ENCODE data around the gene ETHE1. TPM values are rescaled to one million over a fixed set of nuclear protein-coding genes. Genes with fewer than 3 reads are reported as not detected.

The ETHE1 gene
- total RNA-seq, 2 experiments from 2014 or later, result 90.7 to 91.1 TPM

DNA sequence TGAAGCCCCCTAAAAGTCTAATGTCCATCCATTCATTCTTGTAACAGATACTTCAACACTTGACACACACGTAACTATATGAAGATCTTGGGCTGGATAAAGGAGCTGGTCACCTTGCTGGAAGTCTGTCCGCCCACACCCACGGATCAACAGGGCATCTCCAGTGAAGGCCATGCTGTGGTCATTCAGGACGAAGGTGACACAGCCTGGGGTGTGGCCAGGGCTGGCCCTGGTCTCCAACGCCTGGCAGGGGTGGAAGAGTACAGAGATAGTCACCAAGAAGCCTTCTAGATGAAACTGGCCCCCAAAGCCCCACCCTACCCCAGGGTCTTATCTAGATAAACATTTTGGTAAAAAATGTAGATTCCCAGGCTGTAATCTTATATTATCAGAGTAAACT, 15.7 kb downstream of the ETHE1 start:
- Mint-ChIP-seq H3K27ac (no peak overlapping the region), H3K4me1 (peaks cover 5% of the 10 kb centered on the region), H3K27me3 (no peaks in the 10 kb centered on the region), H3K4me3 (no peak overlapping the region), H3K9me3 (no peaks in the 10 kb centered on the region), H3K36me3 (ENCODE audit: low read depth) (peaks cover 57% of the 10 kb centered on the region)
- ChIA-PET CTCF (interaction anchor here (1.6 to 4.2 kb wide), 2 partner anchors 8 to 79 kb away, joined by 4 to 21 read pairs; no protein-coding TSS in a partner anchor), POLR2A (no interaction called here)
- no peak for DNase-seq

DNA sequence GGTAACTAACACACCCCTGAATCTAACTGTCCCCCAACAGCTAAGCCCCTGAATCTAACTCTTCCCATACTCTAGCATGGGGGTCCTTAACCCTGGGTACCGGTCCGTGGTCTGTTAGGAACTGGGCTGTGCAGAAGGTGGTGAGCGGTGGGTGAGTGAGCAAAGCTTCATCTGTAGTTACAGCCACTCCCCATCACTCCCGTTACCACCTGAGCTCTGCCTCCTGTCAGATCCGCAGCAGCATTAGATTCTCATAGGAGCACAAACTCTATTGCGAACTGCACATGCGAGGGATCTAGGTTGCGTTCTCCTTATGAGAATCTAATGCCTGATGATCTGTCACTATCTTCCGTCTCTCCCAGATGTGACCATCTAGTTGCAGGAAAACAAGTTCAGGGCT, 16.3 kb downstream of the ETHE1 start:
- ChIA-PET CTCF (interaction anchor here (0.7 to 4.2 kb wide), 3 partner anchors 9 to 316 kb away, joined by 4 to 21 read pairs (median 4); no protein-coding TSS in a partner anchor), POLR2A (no interaction called here)
- Mint-ChIP-seq H3K27me3 (no peaks in the 10 kb centered on the region), H3K4me3 (no peak overlapping the region), H3K4me1 (peaks cover 6% of the 10 kb centered on the region), H3K9me3 (no peaks in the 10 kb centered on the region), H3K36me3 (ENCODE audit: low read depth) (peaks cover 59% of the 10 kb centered on the region), H3K27ac (no peak overlapping the region)
- DNase-seq, result no peak

DNA sequence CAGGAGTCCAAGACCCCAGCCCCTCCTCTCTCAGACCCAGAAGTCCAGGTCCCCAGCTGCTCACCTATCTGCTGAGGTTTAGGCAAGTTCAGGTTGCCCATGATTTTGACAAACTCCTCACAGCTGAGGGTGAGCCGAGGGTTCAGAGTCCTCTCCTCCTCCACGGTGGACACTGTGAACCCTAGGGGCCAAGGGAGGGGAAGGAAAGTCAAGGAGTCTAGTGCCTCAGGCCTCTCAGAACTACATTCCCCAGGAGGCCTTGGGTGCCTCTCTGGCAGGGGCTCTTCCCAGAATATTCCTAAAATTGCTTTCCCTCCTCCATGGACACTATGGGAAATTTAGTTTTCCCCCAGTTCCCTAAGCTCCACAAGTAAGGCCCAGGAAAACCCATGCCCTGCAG, 19.1 kb downstream of the ETHE1 start:
- ChIA-PET CTCF (interaction anchor here (0.7 to 4.2 kb wide), 3 partner anchors 12 to 79 kb away, joined by 3 to 21 read pairs (median 4); no protein-coding TSS in a partner anchor), POLR2A (no interaction called here)
- Mint-ChIP-seq H3K4me3 (no peak overlapping the region), H3K4me1 (peaks cover 25% of the 10 kb centered on the region), H3K36me3 (ENCODE audit: low read depth) (peaks cover 50% of the 10 kb centered on the region), H3K9me3 (no peaks in the 10 kb centered on the region), H3K27me3 (no peaks in the 10 kb centered on the region), H3K27ac (no peak overlapping the region)
- DNase-seq, result no peak

DNA sequence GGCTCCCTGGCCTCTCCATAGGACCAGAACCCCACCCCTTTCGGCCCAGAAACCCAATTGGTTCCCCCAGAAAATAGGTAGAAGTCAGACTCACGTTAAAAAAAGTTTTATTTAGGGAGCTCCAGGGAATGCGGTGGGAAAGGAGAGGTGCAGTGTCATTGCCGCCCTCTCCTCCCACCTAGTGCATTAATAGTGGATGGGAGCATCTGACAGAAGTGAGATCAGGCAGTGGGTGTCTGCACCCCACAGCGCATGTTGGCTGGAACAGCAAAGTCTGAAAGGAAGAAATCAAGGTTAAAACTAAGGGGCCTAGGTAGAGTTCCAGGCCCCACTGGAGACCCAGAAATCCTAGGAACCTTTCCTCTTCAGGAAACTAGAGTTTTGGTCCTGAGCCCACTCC, 20.4 kb downstream of the ETHE1 start:
- Mint-ChIP-seq H3K36me3 (ENCODE audit: low read depth) (peaks cover 38% of the 10 kb centered on the region), H3K27me3 (no peaks in the 10 kb centered on the region), H3K4me3 (no peak overlapping the region), H3K4me1 (peaks cover 31% of the 10 kb centered on the region), H3K27ac (no peak overlapping the region), H3K9me3 (no peaks in the 10 kb centered on the region)
- DNase-seq, result no peak
- CTCF ChIA-PET, result interaction anchor here (1.1 kb wide), 1 partner anchor 60 kb away, joined by 3 read pairs; no protein-coding TSS in a partner anchor
- POLR2A ChIA-PET, result interaction anchor here (0.9 kb wide), 1 partner anchor 19 kb away, joined by 3 read pairs; no protein-coding TSS in a partner anchor

DNA sequence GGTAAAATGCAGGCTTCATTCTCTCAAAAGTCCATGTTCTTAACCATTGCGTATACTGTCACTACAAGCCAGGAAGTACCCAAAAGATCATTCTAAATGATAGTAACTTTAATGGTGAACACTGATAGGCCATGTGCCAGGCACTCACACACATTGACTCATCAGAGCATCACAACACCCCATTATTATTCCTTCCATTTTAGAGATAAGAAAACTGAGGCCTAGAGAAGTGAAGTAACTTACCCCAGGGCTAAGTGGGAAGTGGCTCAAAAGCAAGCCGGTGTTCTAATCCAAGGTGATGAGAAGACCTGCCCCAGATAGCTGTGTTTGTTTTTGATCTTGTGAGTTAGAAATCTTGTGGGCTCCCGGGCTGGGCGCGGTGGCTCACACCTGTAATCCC, 21.1 kb downstream of the ETHE1 start:
- H3K36me3 Mint-ChIP-seq (ENCODE audit: low read depth), result peaks cover 33% of the 10 kb centered on the region
- no peak for DNase-seq
- no peaks in the 10 kb centered on the region for H3K27me3 Mint-ChIP-seq
- ChIA-PET CTCF (interaction anchor here (1.1 to 5.0 kb wide), 2 partner anchors 13 to 59 kb away, joined by 3 to 41 read pairs; no protein-coding TSS in a partner anchor), POLR2A (interaction anchor here (0.9 to 3.1 kb wide), 3 partner anchors 20 to 67 kb away, joined by 3 to 37 read pairs (median 8); no protein-coding TSS in a partner anchor)
- H3K9me3 Mint-ChIP-seq, result no peaks in the 10 kb centered on the region
- peak overlapping the region; percentile 65 for H3K27ac Mint-ChIP-seq
- H3K4me3 Mint-ChIP-seq, result no peak overlapping the region
- peaks cover 31% of the 10 kb centered on the region for H3K4me1 Mint-ChIP-seq

DNA sequence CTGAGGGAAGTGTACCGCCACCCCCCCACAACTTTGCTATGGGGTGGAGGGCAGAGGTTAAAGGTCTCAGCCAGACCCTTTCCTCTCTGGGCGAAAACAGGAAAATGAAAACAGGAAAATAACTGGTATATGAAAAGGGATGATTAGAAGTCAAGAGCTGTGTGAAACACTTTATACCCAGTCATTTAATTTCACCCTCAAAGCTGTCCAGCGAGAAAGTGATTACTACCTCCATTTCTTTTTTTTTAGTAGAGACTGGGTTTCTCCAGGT, 21.9 kb downstream of the ETHE1 start:
- Mint-ChIP-seq H3K27me3 (no peaks in the 10 kb centered on the region), H3K9me3 (no peaks in the 10 kb centered on the region)

DNA sequence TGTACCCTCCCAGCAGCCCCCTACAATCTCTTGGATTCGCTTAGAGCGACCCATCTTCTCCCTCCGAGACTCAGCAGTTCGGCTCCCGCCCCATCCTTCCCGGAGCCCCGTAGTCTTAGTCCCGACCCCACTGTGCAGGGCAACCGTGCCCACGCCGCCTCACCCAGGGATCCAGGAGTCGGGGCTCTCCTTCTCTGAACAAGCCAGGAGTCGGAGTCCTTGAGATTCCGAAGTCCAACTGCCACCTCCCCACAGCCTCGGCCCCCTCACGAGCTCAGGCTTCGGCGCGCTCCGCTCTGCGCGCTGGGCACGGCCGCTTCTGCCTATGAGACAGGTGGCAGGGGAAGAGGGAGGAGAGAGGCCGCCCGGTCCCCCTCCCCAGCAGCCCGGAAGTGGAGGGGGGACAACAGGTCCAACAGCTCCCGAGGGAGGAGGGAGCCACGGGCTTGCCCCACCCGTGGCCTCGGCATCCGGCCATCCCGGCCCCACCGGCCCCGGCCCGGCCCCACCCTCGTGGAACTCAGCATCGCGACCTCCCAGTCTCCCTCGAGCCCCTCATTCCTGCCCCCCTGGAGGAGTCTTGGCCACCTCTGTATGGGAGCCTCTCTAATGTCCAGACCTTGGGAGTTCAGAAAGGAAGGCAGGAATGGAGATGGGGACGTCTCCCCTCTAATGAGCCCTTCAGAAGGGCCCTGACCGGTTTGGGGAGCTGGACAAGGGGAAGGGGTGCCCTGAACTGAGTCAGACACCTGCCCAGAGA, 22.4 kb downstream of the ETHE1 start, which contains the start of gene PHLDB3:
Gene PHLDB3 (minus strand): TSS at position 321 of the 760 bp plus-strand sequence. CDS start 628 bp downstream, outside the sequence.
- Mint-ChIP-seq H3K36me3 (ENCODE audit: low read depth) (peaks cover 27% of the 10 kb centered on the region), H3K4me3 (peak within 1 kb of the TSS; percentile 96), H3K27ac (peak within 1 kb of the TSS; percentile 97), H3K4me1 (peaks cover 32% of the 10 kb centered on the region), H3K9me3 (no peaks in the 10 kb centered on the region), H3K27me3 (no peaks in the 10 kb centered on the region)
- DNase-seq, result peak; percentile 61
- POLR2A ChIA-PET, result interaction anchor here (1.2 to 3.1 kb wide), 14 partner anchors 14 to 164 kb away, joined by 3 to 37 read pairs (median 8); partner anchors contain the start of genes IRGQ, LYPD3, ZNF575 and ZNF576
- CTCF ChIA-PET, result interaction anchor here (0.9 to 5.0 kb wide), 14 partner anchors 8 to 119 kb away, joined by 3 to 41 read pairs (median 5); no protein-coding TSS in a partner anchor

More for the DNA sequence above, 21.9 kb downstream of the ETHE1 start:
- Mint-ChIP-seq H3K36me3 (ENCODE audit: low read depth) (peaks cover 31% of the 10 kb centered on the region), H3K4me3 (peak overlapping the region; percentile 50), H3K4me1 (peaks cover 32% of the 10 kb centered on the region), H3K27ac (peak overlapping the region; percentile 68)
- ChIA-PET POLR2A (interaction anchor here (1.2 to 3.1 kb wide), 11 partner anchors 13 to 163 kb away, joined by 3 to 37 read pairs (median 9); partner anchors contain the start of genes IRGQ, LYPD3, ZNF575 and ZNF576), CTCF (interaction anchor here (1.3 to 5.0 kb wide), 7 partner anchors 14 to 89 kb away, joined by 3 to 41 read pairs (median 11); no protein-coding TSS in a partner anchor)
- no peak for DNase-seq

DNA sequence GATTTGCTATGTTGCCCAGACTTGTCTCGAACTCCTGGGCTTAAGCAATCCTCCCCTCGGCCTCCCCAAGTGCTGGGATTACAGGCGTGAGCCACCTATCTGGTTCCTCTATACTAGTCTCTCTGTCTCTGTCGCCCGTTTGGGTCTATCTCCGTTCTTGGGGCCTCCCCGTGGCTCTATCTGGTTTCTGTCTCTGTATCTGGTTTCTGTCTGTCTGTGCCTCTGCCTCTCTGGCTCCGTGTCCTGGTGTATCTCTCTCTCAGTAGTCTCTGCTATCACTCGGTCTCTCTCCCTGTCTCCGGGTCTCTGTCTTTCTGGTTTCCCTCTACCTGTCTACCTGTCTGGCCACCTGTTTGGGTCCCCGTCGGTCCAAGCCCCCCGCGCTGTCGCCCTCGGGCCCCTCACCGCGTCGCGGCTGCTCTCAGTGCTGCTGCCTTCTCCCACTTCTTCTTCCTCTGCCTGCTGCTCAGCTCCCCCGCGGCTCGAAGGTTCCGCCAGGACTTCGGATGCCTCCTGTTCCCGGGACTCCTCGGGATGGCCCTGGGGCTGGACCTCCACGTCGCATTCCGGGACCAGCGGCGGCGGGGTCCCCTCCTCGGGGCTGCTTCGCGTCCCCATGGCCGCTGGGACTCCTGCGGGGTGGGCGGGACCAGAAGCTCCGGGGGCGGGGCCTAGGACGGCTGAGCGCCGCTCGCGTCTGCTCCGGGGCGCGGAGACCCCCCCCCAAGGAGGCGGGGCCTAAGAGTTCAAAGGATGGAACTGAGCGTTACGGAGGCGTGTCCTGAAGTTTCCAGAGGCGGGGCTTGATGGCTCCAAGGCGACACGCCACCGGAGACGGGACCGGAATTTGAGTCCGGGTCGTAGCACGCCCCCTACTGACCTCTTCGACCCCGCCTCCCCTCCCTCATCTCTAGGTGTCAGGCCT, 23.2 kb downstream of the ETHE1 start:
- H3K9me3 Mint-ChIP-seq, result no peaks in the 10 kb centered on the region
- peak overlapping the region; percentile 97 for H3K27ac Mint-ChIP-seq
- ChIA-PET POLR2A (interaction anchor here (0.9 to 3.1 kb wide), 15 partner anchors 13 to 165 kb away, joined by 3 to 37 read pairs (median 8); partner anchors contain the start of genes IRGQ, LYPD3, ZNF575 and ZNF576), CTCF (interaction anchor here (0.9 to 5.0 kb wide), 14 partner anchors 9 to 120 kb away, joined by 3 to 41 read pairs (median 5); no protein-coding TSS in a partner anchor)
- DNase-seq, result peak; percentile 98
- peaks cover 32% of the 10 kb centered on the region for H3K4me1 Mint-ChIP-seq
- H3K27me3 Mint-ChIP-seq, result no peaks in the 10 kb centered on the region
- peaks cover 23% of the 10 kb centered on the region for H3K36me3 Mint-ChIP-seq (ENCODE audit: low read depth)
- peak overlapping the region; percentile 96 for H3K4me3 Mint-ChIP-seq

DNA sequence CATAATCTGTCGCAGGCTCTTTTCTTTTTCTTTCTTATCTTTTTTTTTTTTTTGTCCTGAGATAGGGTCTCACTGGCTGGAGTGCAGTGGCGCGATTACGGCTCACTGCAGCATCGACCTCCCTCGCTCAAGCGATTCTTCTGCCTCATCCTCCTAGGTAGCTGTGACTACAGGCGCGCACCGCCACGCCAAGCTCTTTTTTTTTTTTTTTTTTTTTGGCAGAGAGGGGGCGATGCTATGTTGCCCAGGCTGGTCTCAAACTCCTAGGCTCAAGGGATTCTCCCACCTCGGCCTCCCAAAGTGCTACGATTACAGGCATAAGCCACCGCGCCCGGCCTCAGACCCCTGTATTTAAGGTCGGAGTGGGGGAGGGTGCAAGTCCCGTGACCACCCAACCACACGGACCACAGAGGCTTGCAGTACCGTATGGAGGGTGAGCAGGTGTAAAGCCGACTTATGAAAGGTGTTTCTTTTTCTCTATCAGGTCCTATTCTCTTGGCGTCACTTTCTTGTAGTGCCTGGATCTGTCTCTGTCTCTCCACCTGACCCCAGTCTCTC, 24.5 kb downstream of the ETHE1 start:
- Mint-ChIP-seq H3K27ac (no peak overlapping the region), H3K4me3 (no peak overlapping the region), H3K27me3 (no peaks in the 10 kb centered on the region), H3K4me1 (peaks cover 32% of the 10 kb centered on the region), H3K36me3 (ENCODE audit: low read depth) (peaks cover 15% of the 10 kb centered on the region), H3K9me3 (no peaks in the 10 kb centered on the region)
- POLR2A ChIA-PET, result interaction anchor here (3.1 kb wide), 1 partner anchor 63 kb away, joined by 37 read pairs; no protein-coding TSS in a partner anchor
- CTCF ChIA-PET, result interaction anchor here (0.6 to 5.0 kb wide), 7 partner anchors 16 to 76 kb away, joined by 3 to 41 read pairs (median 13); no protein-coding TSS in a partner anchor
- DNase-seq, result no peak

DNA sequence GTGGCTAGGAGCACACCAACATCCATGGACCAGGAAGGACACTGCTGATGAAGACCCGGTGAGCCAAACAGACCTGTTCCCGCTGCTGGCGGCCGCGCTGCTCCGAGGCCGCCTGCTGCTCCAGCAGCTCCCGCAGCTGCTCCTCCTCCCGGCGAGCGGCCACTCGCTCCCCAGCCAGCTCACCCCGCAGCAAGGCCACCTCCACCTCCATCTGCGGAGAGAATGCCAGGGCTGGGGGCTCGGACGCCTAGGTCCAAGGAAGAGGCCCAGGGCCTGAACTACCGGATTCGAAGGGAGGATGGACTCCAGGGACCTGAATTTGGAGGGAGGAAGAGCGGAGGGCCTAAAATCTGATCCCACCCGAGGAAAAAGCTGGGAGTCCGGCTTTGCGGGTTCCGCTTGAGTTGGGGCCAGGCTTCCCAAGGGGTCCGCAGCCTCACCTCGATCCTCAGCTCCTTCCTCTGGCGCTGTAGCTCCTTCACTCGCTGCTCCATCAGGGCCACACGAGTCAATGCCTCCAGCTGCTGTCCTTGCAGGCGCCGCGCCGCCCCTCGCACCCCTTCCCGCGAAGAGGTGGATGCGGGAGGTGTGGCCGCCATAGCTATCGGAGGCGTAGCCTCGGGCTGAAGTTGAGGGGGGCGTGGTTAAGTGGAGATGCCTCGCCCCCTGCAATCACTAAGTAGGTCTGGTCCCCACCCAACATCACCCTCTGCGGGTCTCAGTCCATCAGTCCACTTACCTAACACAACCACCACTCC, 25.2 kb downstream of the ETHE1 start:
- Mint-ChIP-seq H3K27ac (no peak overlapping the region), H3K9me3 (no peaks in the 10 kb centered on the region), H3K36me3 (ENCODE audit: low read depth) (peaks cover 15% of the 10 kb centered on the region), H3K4me1 (peaks cover 32% of the 10 kb centered on the region), H3K4me3 (no peak overlapping the region), H3K27me3 (no peaks in the 10 kb centered on the region)
- CTCF ChIA-PET, result interaction anchor here (0.6 to 5.0 kb wide), 5 partner anchors 17 to 250 kb away, joined by 3 to 41 read pairs (median 3); no protein-coding TSS in a partner anchor
- DNase-seq, result no peak
- POLR2A ChIA-PET, result no interaction called here

DNA sequence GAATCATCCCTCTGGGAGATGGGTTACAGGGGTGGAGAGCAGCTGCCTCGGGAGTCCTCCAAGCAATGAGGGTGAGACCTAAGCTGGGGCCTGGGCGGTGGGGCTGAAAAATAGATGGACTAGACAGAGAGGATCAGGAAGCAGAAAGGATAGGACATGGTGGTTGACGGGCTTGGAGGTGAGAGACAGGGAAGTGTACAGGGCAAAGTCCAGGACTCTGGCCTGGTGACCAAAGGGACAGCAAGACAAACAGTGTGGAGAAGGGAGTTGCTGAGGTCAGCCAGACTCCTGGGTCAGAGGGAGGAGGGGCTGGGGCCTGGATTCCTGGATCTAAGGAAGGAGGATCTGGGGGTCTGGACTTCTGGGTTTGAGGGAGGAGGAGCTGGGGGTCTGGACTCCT, 28.0 kb downstream of the ETHE1 start:
- Mint-ChIP-seq H3K36me3 (ENCODE audit: low read depth) (peaks cover 17% of the 10 kb centered on the region), H3K27me3 (no peaks in the 10 kb centered on the region), H3K9me3 (no peaks in the 10 kb centered on the region), H3K27ac (no peak overlapping the region), H3K4me1 (peaks cover 17% of the 10 kb centered on the region), H3K4me3 (no peak overlapping the region)
- ChIA-PET POLR2A (no interaction called here), CTCF (interaction anchor here (0.8 to 1.0 kb wide), 2 partner anchors 52 to 96 kb away, joined by 3 read pairs; no protein-coding TSS in a partner anchor)
- no peak for DNase-seq

Measured in activated CD4-positive, alpha-beta memory T cell treated with anti-CD3 and anti-CD28 coated beads, Interleukin-2, amount 10 ng/mL, durations not matched to agents 7 days and 5 days (primary cell).